Transverse colon (tissue), 4 donors: ENCODE results near the gene ZNF407. TPM values are rescaled to one million over a fixed set of nuclear protein-coding genes. Genes with fewer than 3 reads are reported as not detected.

Experiments
- DNase-seq: peaks from one replicate; pipeline ENCODE4 v3.0.0-alpha.2; 2019
- H3K27ac ChIP-seq, 4 donors: fragments of 200-600 bp; sonication (generic); 2 replicates each; pipeline ENCODE4 v1.5.1; 2016 to 2018; ENCODE audit warnings: inconsistent platforms in 4 of 4
- H3K27me3 ChIP-seq: fragments of 200-600 bp; sonication (generic); 2 replicates; pipeline ENCODE4 v1.5.1; 2017; ENCODE audit warnings: inconsistent platforms
- H3K36me3 ChIP-seq, 4 donors: fragments of 200-600 bp; sonication (generic); 2 replicates each; pipeline ENCODE4 v1.5.1; 2017 to 2019; ENCODE audit warnings: inconsistent platforms in 4 of 4
- H3K4me1 ChIP-seq, 4 donors: fragments of 200-600 bp; sonication (generic); 2 replicates each; pipeline ENCODE4 v1.5.1; 2017 to 2020; ENCODE audit warnings: inconsistent platforms in 4 of 4
- H3K4me3 ChIP-seq, 4 donors: fragments of 200-600 bp; sonication (generic); 1 replicate in 1 of 4; 2 replicates in 3 of 4; pipeline versions ENCODE4 v1.5.1 to v1.6.1; 2017 to 2019; ENCODE audit warnings: inconsistent platforms in 4 of 4
- H3K9me3 ChIP-seq, 2 donors: fragments of 200-600 bp; sonication (generic); 2 replicates each; pipeline ENCODE4 v1.5.1; 2017 to 2019; ENCODE audit warnings: inconsistent platforms in 2 of 2
- EP300 ChIP-seq: sonication (generic); formaldehyde crosslinking; IDR thresholded peaks from one replicate; pipeline ENCODE4 v1.6.1; 2017; ENCODE audit warnings: antibody characterized with exemption, low read depth
- POLR2A ChIP-seq: fragments of 450-650 bp; IDR thresholded peaks from one replicate; pipeline ENCODE4 v1.6.1; 2016; ENCODE audit warnings: antibody characterized with exemption, mild to moderate bottlenecking, moderate library complexity
- POLR2AphosphoS5 ChIP-seq, 3 donors: sonication (generic); formaldehyde crosslinking; IDR thresholded peaks; one replicate each; pipeline ENCODE4 v1.6.1; 2016; ENCODE audit warnings: antibody characterized with exemption in 3 of 3
- WGBS, 2 donors: methylation state at CpG; one replicate each; pipeline ENCODE4 v1.1.5; 2018; ENCODE audit warnings: low coverage in 1 of 2; 5-methylcytosine and 5-hydroxymethylcytosine counted together
- in situ Hi-C, 4 donors: fragments of 200-750 bp; cut with MboI; loops; one replicate each; pipeline versions ENCODE4 v1.15.0 to v1.15.1; 2017; ENCODE audit warnings: low sequenced_read_pairs in 3 of 4, low pct_ligation_motif_present in 1 of 4, low pct_unique_long_range_greater_than_20kb in 1 of 4
- intact Hi-C: fragments of 100-400 bp; cut with DNase I; formaldehyde crosslinking; loops from one replicate; pipeline ENCODE4 v1.15.1; 2023; ENCODE audit warnings: low total_unique reads
- total RNA-seq, 4 donors: library from RNA; depleted of rRNA; stranded (reverse); fragments of >200 nt; gene quantifications; one replicate each; pipeline ENCODE4 v1.1.0, GENCODE V29; 2016
- TF ChIP-seq, protein P1 (sequence below), 5 experiments: fragments of 200-600 bp in 3 of 5; fragments of 450-650 bp in 2 of 5; sonication (generic) in 3 of 5; IDR thresholded peaks; 1 replicate in 2 of 5; 2 replicates in 3 of 5; pipeline ENCODE4 v1.5.1; 2016 to 2017; ENCODE audit warnings: antibody characterized with exemption in 5 of 5, inconsistent platforms in 3 of 5, mild to moderate bottlenecking in 2 of 5, moderate library complexity in 1 of 5

ZNF407 gene
- total RNA-seq, 4 donors from 2014 or later, result 13.5 to 24.1 (median 20.1) TPM

DNA sequence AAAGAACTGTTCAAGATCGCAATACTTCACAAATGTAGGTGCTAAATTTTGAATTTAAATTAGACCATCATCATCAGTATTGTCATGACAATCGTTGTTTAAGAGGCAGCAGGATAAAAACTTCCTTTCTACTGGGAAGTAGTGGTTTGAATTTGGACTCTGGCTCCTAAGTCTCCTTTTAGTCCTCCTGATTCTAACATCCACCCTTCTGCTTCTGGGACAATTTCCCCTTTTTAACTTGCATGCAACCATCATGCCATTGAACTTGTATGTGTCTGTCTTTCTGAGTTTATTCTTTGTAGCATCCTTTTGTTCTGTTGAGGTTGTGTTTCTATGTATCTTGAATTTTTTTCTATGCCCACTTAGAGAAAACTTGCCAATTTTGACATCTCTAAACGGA is 361.5 kb downstream of the ZNF407 start:
- intact Hi-C loops, result no loop called here

DNA sequence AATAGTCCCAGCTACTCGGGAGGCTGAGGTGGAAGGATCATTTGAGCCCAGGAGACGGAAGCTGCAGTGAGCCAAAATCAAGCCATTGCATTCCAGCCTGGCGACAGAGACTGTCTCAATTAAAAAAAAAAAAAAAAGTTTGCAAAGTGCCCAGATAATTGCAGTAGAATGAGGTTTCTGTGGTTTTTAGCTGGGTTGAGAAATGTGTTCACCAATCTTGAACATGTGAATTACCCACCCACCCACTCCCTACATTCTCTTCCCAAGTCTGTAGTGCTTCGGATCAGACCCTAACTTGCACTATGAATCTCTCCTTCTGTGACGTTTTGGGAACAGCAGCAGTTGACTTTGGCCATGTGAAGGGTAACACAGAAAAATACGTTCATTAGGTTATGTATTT is 363.9 kb downstream of the ZNF407 start:
- no peaks in the 10 kb centered on the region for H3K36me3 ChIP-seq
- 92 to 94% methylated on average over 6 of the region's 6 CpGs for WGBS, 2 donors
- intact Hi-C loops, result no loop called here
- no peaks in the 10 kb centered on the region for H3K27me3 ChIP-seq
- H3K4me1 ChIP-seq, result no peaks in the 10 kb centered on the region
- in situ Hi-C loops, result no loop called here
- DNase-seq, result no peak
- no peak for TF ChIP-seq POLR2A
- TF ChIP-seq, protein P1, sequence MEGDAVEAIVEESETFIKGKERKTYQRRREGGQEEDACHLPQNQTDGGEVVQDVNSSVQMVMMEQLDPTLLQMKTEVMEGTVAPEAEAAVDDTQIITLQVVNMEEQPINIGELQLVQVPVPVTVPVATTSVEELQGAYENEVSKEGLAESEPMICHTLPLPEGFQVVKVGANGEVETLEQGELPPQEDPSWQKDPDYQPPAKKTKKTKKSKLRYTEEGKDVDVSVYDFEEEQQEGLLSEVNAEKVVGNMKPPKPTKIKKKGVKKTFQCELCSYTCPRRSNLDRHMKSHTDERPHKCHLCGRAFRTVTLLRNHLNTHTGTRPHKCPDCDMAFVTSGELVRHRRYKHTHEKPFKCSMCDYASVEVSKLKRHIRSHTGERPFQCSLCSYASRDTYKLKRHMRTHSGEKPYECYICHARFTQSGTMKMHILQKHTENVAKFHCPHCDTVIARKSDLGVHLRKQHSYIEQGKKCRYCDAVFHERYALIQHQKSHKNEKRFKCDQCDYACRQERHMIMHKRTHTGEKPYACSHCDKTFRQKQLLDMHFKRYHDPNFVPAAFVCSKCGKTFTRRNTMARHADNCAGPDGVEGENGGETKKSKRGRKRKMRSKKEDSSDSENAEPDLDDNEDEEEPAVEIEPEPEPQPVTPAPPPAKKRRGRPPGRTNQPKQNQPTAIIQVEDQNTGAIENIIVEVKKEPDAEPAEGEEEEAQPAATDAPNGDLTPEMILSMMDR (IDR thresholded peaks at IDR 0.05), result no peak
- no peak for TF ChIP-seq EP300
- no peak for TF ChIP-seq POLR2AphosphoS5 (IDR thresholded peaks at IDR 0.05)
- peaks cover 0 to 5% of the 10 kb centered on the region in 2 donors for H3K9me3 ChIP-seq
- H3K4me3 ChIP-seq, result no peak overlapping the region
- no peak overlapping the region for H3K27ac ChIP-seq

More for the DNA sequence above, 361.5 kb downstream of the ZNF407 start:
- Histone ChIP-seq H3K27me3 (no peaks in the 10 kb centered on the region), H3K27ac (no peak overlapping the region), H3K36me3 (no peaks in the 10 kb centered on the region), H3K9me3 (no peaks in the 10 kb centered on the region), H3K4me1 (no peaks in the 10 kb centered on the region), H3K4me3 (no peak overlapping the region)
- in situ Hi-C loops, result no loop called here
- TF ChIP-seq POLR2A (no peak), POLR2AphosphoS5 (IDR thresholded peaks at IDR 0.05) (no peak), EP300 (no peak)
- TF ChIP-seq, protein P1 (IDR thresholded peaks at IDR 0.05), result no peak
- 89 to 91% methylated on average over 3 of the region's 3 CpGs for WGBS, 2 donors
- DNase-seq, result no peak

DNA sequence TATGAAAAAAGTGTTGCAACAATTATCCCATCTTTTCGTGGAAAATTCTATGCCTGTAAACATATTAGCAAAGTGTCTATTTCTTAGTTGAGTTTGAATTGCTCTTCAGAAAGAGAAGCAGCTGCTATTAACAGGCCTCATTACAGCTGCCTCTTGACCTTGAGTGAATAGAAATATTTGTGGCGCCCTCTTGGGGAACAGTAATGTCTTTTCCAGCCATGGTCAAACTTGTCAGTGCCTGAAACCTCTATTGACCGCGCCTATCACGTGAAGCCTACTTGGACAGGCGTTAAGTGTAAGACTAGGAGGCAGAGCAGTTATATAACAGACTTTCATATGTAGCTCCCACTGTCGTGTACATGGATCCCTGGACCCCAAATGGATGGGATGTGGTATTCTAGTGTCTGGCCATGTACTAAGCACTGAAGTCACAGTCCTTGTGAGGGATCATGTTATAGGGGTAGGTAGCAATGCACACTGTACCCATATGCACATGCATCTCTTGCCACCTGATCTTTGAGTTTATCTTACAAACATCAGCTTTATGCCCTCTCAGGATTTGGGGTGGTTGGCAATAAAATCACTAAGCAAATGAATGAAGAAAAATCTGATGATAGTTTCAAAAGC is 366.3 kb downstream of the ZNF407 start:
- TF ChIP-seq POLR2AphosphoS5 (IDR thresholded peaks at IDR 0.05), result no peak
- no peak for TF ChIP-seq EP300
- TF ChIP-seq, protein P1 (IDR thresholded peaks at IDR 0.05), result peak in 4 of 5 experiments; percentile 19 to 34 (median 25)
- Histone ChIP-seq H3K4me1 (no peaks in the 10 kb centered on the region), H3K27ac (no peak overlapping the region), H3K4me3 (no peak overlapping the region), H3K27me3 (no peaks in the 10 kb centered on the region), H3K36me3 (no peaks in the 10 kb centered on the region), H3K9me3 (peaks cover 0 to 6% of the 10 kb centered on the region in 2 donors)
- intact Hi-C loops, result no loop called here
- DNase-seq, result peak; percentile 24
- in situ Hi-C loops, result no loop called here
- WGBS, 2 donors, result 45 to 73% methylated on average over 1 to 7 of the region's 7 CpGs

DNA sequence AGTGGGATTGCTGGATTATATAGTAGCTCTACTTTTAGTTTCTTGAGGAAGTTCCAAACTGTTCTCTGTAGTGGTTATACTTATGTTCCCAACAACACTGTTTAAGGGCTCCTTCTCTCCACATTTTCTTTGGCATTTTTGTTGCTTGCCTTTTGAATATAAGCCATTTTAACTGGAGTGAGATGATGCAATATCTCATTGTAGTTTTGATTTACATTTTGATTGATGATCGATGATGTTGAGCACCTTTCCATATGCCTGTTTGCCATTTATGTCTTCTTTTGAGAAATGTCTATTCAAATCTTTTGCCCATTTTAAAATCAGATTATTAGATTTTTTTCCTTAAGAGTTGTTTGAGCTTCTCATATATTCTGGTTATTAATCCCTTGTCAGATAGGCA is 368.0 kb downstream of the ZNF407 start:
- DNase-seq, result no peak
- no peaks in the 10 kb centered on the region for H3K36me3 ChIP-seq
- peaks cover 0 to 6% of the 10 kb centered on the region in 2 donors for H3K9me3 ChIP-seq
- in situ Hi-C loops, result no loop called here
- peaks cover 0 to under 1% (median 0%) of the 10 kb centered on the region in 4 donors for H3K4me1 ChIP-seq
- WGBS, 2 donors, result 97 to 100% methylated on average over 1 of the region's 1 CpG
- intact Hi-C loops, result no loop called here
- H3K4me3 ChIP-seq, result no peak overlapping the region
- H3K27me3 ChIP-seq, result no peaks in the 10 kb centered on the region
- TF ChIP-seq POLR2AphosphoS5 (IDR thresholded peaks at IDR 0.05), result no peak
- TF ChIP-seq, protein P1 (IDR thresholded peaks at IDR 0.05), result no peak
- no peak for TF ChIP-seq EP300
- TF ChIP-seq POLR2A, result no peak
- no peak overlapping the region for H3K27ac ChIP-seq
